Measurements from ENCODE around the gene TMEM129.

Gene TMEM129

DNA sequence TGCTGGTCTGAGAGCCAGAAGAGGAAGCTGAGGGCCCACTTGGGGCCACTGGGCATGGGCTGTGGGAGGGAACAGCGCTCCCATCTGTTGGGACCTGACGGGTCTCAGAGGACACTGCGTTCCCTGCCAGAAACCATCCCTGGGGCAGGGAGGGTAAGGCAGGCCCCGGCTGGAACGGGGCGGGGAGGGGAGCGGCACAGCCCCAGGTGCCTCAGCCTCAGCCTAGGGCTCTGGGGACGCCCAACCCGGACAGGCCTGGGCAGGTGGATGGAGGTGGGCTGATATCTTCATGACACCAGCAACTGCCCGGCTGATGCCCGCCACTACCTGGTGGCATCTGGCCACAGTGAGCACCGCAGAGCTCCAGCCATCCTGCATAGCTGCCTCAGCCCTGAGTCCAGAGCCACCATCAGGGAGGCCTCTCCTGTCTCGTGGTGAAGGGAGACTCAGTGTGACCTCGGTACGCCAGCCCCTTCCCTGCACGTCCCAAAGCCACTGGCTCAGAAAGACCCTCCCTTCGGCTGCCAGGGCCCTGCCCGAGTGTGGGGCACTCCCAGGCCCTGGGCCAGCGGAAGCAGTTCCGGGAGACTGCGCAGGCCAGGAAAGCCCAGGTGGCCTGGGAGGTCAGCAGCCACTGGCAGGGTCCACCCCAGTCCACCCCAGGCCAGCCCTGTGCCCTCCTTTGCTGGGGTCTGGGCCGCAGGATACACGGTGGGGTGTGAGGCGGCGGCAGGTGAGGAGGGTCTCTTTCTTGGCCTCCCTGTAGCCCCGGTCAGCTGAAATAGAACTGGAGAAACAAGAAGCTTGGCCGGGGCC is 37.4 kb upstream of the TMEM129 start:
- no peak for DNase-seq (ENCODE audit: extremely low read depth in 1 of 2, low read depth in 1 of 2)

- no peak for DNase-seq (ENCODE audit: extremely low read depth in 1 of 2, low read depth in 1 of 2)
Measured at GRCh38 chr4:1757836-1758235, 36.7 kb upstream of the TMEM129 start.

DNA sequence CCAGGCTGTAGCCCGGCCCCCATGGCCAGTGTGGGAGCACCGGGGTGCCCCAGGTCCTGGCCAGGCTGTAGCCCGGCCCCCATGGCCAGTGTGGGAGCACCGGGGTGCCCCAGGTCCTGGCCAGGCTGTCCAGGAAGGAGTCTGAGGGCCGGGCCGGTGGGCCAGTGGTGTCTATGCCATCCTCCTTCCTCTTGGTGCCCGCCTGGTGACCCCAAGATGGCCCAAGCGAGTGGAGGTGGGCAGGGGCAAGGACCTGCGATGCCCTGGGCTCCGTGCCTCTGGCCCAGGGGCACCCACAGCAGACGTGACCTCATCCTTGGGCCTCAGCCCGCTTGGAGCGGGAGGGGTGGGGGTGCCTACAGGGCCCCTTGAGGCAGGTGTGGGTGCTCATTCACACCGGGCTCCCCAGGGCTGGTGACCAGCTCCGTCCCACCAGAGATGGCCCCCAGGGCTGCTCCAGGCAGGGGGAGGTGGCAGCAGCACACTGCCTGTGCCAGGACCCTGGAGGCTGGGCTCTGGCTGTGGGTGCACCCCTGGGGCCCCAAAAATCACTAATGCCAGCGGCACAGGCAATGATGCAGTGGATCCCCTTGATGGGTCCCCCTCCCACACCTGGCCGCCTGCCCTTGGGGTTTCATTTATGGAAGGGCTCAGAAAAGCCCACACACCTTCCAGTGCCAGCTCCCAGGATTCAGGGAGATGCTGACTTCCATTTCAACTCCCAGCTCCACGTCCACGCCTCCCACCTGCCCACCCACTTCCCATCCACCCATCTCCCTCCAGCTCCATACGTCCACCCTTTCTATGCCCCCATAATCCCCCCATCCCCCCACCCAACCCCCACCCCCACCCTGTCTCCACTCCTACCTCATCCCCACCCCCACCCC is 36.0 kb upstream of the TMEM129 start:
- DNase-seq (ENCODE audit: extremely low read depth in 1 of 2, low read depth in 1 of 2) = no peak

- no peak for DNase-seq (ENCODE audit: extremely low read depth in 1 of 2, low read depth in 1 of 2)
Measured at GRCh38 chr4:1756079-1756478, 35.0 kb upstream of the TMEM129 start.

GRCh38 chr4:1755297-1755696 is 34.2 kb upstream of the TMEM129 start:
- no peak for DNase-seq (ENCODE audit: extremely low read depth in 1 of 2, low read depth in 1 of 2)

GRCh38 chr4:1754336-1754735 is 33.2 kb upstream of the TMEM129 start:
- no peak for DNase-seq (ENCODE audit: extremely low read depth in 1 of 2, low read depth in 1 of 2)

DNA sequence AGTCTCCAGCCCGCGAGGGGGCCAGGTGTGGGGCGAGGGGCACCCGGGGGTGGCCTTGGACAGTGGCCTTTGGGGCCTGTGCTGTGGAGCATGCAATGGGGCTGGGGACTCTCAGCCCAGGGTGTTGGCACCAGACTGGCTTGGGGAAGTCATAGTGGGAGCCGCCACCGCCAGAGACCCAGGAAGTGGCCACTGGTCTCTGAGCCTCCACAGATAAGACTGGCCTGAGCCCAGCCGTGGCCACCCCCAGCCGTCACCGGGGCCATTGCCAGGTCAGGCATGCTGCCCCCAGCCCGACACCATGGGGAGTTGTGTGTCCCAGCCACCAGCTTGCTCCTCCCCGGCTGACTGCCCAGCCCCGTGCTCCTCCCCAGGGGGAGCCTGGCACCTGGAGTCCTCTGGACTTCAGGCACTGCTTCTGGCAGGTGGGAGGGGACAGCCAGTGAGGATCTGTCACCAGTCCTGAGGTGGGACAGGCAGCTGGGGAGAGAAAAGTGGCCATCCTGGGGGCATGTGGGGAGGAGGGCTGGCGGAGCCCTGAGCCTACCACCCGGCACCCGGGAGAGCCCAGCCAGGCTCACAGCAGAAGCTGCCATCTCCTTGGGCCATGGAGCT is 32.7 kb upstream of the TMEM129 start:
- no peak for DNase-seq (ENCODE audit: extremely low read depth in 1 of 2, low read depth in 1 of 2)

DNA sequence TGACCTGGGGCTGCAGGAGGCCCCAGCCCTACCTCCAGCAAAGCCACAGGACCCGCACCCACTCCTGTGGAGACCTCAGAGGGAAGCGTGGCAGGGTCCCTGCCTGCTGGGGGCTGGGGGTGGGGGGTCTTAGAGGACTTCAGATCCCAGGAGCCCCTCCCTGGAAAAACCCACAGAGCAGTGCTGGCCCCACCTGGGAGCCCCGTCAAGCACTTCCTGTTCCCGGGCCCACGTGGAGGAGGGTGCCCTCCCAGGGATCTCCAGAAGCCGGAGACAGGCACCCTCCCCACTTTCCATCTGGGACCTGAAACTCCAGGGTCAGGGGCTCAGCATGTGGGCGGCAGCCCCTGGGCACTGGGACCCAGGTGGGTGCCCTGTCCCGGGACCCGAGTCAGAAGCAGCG is 32.2 kb upstream of the TMEM129 start:
- DNase-seq (ENCODE audit: extremely low read depth in 1 of 2, low read depth in 1 of 2) = no peak

GRCh38 chr4:1752284-1753041 is 31.3 kb upstream of the TMEM129 start:
- DNase-seq (ENCODE audit: extremely low read depth in 1 of 2, low read depth in 1 of 2) = peak in 1 of 2 donors; percentile 32

DNA sequence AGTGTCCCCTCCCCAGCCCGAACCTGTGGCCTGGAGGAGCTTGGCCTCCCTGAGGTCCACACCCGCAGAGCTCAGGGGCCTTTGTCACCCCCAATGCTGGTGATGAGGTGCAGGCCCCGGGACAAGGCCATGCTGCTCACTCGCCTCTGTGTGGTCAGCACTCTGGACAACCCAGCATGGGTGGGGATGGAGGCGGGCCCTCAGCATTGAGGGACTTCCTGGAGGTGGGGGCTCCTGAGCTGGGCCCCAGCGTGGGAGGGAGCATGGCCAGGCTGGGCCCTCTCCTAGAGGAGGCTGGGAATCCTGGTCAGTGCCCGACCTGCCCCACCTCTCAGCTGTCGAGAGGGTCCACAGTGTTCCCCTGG is 30.8 kb upstream of the TMEM129 start:
- no peak for DNase-seq (ENCODE audit: extremely low read depth in 1 of 2, low read depth in 1 of 2)

GRCh38 chr4:1751155-1751918 is 30.2 kb upstream of the TMEM129 start:
- DNase-seq (ENCODE audit: extremely low read depth in 1 of 2, low read depth in 1 of 2) = no peak

- DNase-seq (ENCODE audit: extremely low read depth in 1 of 2, low read depth in 1 of 2) = no peak
Measured at GRCh38 chr4:1750381-1751154, 29.4 kb upstream of the TMEM129 start.

GRCh38 chr4:1749826-1750225 is 28.7 kb upstream of the TMEM129 start:
- DNase-seq (ENCODE audit: extremely low read depth in 1 of 2, low read depth in 1 of 2) = no peak

DNA sequence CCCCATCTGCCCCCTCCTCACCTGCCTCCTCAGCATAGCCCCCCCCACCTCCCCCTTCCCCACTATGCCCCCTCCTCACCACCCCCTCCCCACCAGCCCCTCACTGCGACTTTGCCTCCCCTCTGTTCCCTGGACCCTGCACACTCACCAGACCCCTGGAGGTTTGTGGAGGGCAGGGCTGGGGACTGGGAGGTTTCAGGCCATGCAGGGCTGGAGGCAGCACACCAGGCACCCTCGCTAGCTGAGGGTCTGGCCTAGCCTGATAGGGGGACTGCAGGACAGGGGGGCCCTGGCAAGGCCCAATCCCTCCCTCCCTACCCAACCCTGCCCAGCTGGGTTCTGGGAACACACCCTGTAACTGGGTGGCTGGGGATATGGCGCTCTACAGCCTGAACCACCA is 28.2 kb upstream of the TMEM129 start:
- no peak for DNase-seq (ENCODE audit: extremely low read depth in 1 of 2, low read depth in 1 of 2)

DNA sequence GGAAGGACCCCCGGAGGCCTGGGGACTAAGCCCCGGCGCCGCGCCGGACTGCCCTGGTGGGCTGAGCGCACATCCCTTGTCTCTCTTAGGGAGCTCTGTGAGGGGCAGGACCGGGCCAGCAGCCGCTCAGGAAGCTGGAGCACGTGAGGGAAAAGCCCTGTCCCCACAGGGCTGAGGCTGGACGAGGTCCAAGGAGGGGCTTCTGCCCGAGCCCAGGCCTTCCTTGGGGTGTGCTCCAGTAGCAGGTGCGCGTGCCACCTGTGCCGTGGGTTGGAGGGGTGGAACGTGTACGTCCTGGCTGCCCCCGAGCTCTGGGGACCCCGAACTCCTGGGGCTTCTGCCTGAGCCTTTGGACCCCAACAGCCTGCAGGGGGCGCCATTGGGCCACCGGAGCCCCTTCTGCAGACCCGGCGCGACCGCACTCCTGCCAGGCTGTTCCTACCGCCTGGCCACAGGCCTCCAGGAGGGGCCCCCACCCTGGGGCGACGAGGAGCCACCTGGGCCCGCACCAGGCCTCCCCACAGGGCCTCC is 27.4 kb upstream of the TMEM129 start:
- DNase-seq (ENCODE audit: extremely low read depth in 1 of 2, low read depth in 1 of 2) = peak; percentile 69 to 77

- DNase-seq (ENCODE audit: extremely low read depth in 1 of 2, low read depth in 1 of 2) = no peak
Measured at GRCh38 chr4:1747603-1747967, 26.5 kb upstream of the TMEM129 start.

- DNase-seq (ENCODE audit: extremely low read depth in 1 of 2, low read depth in 1 of 2) = no peak
Measured at GRCh38 chr4:1746919-1747602, 25.9 kb upstream of the TMEM129 start.

DNA sequence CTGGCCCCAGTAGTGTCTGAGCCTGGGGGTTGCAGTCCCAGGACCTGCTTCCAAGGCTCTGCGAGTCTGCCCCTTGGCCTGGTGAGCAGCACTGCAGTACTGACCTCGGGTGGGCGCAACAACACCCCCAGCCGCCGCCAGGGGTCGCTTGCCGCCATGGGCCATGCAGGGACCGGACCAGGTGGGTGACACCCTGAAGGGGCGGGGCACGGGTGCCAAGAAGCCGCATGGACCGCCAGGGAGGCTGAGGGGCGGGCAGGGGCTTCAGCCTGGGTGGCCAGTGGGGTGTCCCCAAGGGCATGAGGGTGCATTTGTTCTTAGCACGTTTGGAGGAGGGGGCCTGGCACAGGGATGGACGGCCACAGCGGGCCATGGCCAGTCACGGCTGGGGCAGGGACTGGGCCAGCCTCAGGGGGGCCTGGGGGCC is 25.2 kb upstream of the TMEM129 start:
- peak; percentile 66 to 79 for DNase-seq (ENCODE audit: extremely low read depth in 1 of 2, low read depth in 1 of 2)

DNA sequence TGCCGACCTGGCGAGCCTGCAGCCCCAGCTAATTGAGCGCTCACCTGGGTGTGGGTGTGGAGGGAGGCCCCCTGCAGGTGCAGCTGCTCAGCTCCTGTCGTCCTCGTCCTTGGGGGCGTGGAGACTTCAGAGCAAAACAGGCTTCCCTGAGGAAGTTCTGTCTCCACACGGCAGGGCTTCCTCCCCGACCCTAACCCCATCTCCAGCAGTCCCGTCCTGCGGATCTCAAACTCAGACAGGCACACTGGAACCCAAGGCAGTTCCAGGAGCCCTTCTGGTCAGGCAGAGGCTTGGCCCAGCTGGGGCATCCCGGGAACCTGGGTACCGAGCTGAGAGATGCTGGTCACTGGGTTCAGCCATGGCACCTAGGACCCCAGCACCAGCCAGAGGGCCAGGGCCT is 24.6 kb upstream of the TMEM129 start:
- no peak for DNase-seq (ENCODE audit: extremely low read depth in 1 of 2, low read depth in 1 of 2)
